Naive thymus-derived CD4-positive, alpha-beta T cell (primary cell): Measurements from ENCODE around the gene MCCD1. TPM values are rescaled to one million over a fixed set of nuclear protein-coding genes. Genes with fewer than 3 reads are reported as not detected.

Experiments used
- ATAC-seq: fragments of 150-1000 bp; cut with Tn5 transposase; 2 replicates; pipeline ENCODE4 v1.10.0; 2021; ENCODE audit warnings: mild to moderate bottlenecking, moderate library complexity
- CTCF ChIA-PET: fragments of 350-600 bp; sonication (Branson Sonifier 250); formaldehyde crosslinking; loops from one replicate; lab custom pipeline; 2021; ENCODE audit warnings: antibody characterized with exemption; lab: Charles Lee
- POLR2A ChIA-PET: fragments of 350-600 bp; sonication (Branson Sonifier 250); formaldehyde crosslinking; loops from one replicate; lab custom pipeline; 2021; ENCODE audit warnings: antibody characterized with exemption, inconsistent platforms; lab: Charles Lee
- DNase-seq, 9 donors: peaks; one replicate each; pipeline versions ENCODE4 v3.0.0 to v3.0.0-alpha.2; 2020 to 2022; ENCODE audit warnings: mixed read lengths in 1 of 9
- H3K27ac ChIP-seq: one replicate; pipeline ENCODE4 v1.7.0; 2013; ENCODE audit warnings: mild to moderate bottlenecking, low read depth, low read length, moderate library complexity
- H3K27me3 ChIP-seq, 2 donors: one replicate each; pipeline ENCODE4 v1.7.0; 2013; ENCODE audit warnings: low read length in 2 of 2, mild to moderate bottlenecking in 2 of 2, moderate library complexity in 2 of 2; ENCODE audit not compliant: control insufficient read depth in 2 of 2, insufficient read depth in 2 of 2
- H3K36me3 ChIP-seq, 3 experiments: 1 replicate in 2 of 3; 2 replicates in 1 of 3; pipeline ENCODE4 v1.7.0; 2013; ENCODE audit warnings: low read length in 3 of 3, mild to moderate bottlenecking in 3 of 3, moderate library complexity in 1 of 3; ENCODE audit not compliant: insufficient read depth in 3 of 3, control insufficient read depth in 2 of 3
- H3K4me1 ChIP-seq, 2 donors: one replicate each; pipeline ENCODE4 v1.7.0; 2013; ENCODE audit warnings: low read length in 2 of 2, mild to moderate bottlenecking in 2 of 2, moderate library complexity in 1 of 2; ENCODE audit not compliant: control insufficient read depth in 2 of 2, insufficient read depth in 2 of 2
- H3K4me3 ChIP-seq: 2 replicates; pipeline ENCODE4 v1.7.0; 2013; ENCODE audit warnings: mild to moderate bottlenecking, low read length
- H3K9me3 ChIP-seq, 3 experiments: 1 replicate in 2 of 3; 2 replicates in 1 of 3; pipeline ENCODE4 v1.7.0; 2013; ENCODE audit warnings: low read length in 3 of 3; ENCODE audit not compliant: control insufficient read depth in 2 of 3
- H3K27ac Mint-ChIP-seq, 9 donors: one replicate each; pipeline ENCODE4 v1.8.0; 2020 to 2022; ENCODE audit warnings: mixed read lengths in 9 of 9, mild to moderate bottlenecking in 8 of 9, moderate library complexity in 5 of 9, inconsistent platforms in 2 of 9
- H3K27me3 Mint-ChIP-seq, 5 donors: one replicate each; pipeline ENCODE4 v1.8.0; 2021 to 2022; ENCODE audit warnings: mixed read lengths in 5 of 5, mild to moderate bottlenecking in 1 of 5
- H3K36me3 Mint-ChIP-seq, 5 donors: one replicate each; pipeline ENCODE4 v1.8.0; 2020 to 2022; ENCODE audit warnings: mixed read lengths in 5 of 5, mild to moderate bottlenecking in 3 of 5, inconsistent platforms in 1 of 5
- H3K4me1 Mint-ChIP-seq, 7 donors: one replicate each; pipeline ENCODE4 v1.8.0; 2020 to 2022; ENCODE audit warnings: mixed read lengths in 7 of 7, mild to moderate bottlenecking in 3 of 7, inconsistent platforms in 1 of 7
- H3K4me3 Mint-ChIP-seq, 10 donors: one replicate each; pipeline ENCODE4 v1.8.0; 2020 to 2022; ENCODE audit warnings: mild to moderate bottlenecking in 10 of 10, mixed read lengths in 10 of 10, moderate library complexity in 6 of 10, inconsistent platforms in 2 of 10
- H3K9me3 Mint-ChIP-seq, 11 donors: one replicate each; pipeline ENCODE4 v1.8.0; 2020 to 2022; ENCODE audit warnings: mixed read lengths in 11 of 11, mild to moderate bottlenecking in 4 of 11, inconsistent platforms in 1 of 11, moderate library complexity in 1 of 11
- intact Hi-C, 2 donors: fragments of 100-400 bp; cut with micrococcal nuclease; formaldehyde crosslinking; loops; one replicate each; pipeline ENCODE4 v1.15.1; 2023
- polyA plus RNA-seq, 2 donors: library from polyadenylated mRNA; unstranded; fragments of 300-500 nt; fragmentation: Illumina TruSeq; gene quantifications; one replicate each; pipeline ENCODE4 v1.2.3, GENCODE V29; 2021
- total RNA-seq, 6 experiments: library from RNA in 5 of 6; stranded (reverse) in 5 of 6; gene quantifications; 1 replicate in 5 of 6; 2 replicates in 1 of 6; pipeline ENCODE4 v1.2.3 and lab custom pipeline; 2021 to 2026

The MCCD1 gene, protein sequence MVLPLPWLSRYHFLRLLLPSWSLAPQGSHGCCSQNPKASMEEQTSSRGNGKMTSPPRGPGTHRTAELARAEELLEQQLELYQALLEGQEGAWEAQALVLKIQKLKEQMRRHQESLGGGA
- total RNA-seq (not detected), polyA plus RNA-seq (not detected), total RNA-seq (lab: John Stamatoyannopoulos, UW) (not detected)

DNA sequence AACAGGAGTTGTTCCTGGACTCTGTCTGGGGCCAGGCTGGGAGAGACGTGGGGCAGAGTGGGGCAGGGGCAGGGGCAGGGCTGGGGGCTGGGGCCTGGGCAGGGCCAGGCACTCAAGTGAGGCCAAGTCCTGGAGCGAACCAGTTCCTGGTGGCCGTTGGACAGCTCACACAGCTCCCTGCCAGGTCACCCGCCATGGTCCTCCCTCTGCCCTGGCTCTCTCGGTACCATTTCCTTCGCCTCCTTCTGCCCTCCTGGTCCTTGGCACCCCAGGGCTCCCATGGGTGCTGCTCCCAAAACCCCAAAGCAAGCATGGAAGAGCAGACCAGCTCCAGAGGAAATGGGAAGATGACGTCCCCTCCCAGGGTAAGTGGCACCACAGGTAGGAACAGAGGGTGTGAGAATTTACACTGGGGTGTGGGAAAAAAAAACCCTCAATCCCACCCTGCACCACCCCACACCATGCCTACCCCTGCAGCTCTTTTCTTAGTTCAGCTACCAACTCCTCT, at the start of gene MCCD1:
Gene MCCD1, plus strand, starts transcription at position 142 of the 508 bp plus-strand sequence. Its CDS starts 53 bp downstream, at position 195.
- POLR2A ChIA-PET, result interaction anchor here (0.5 to 2.0 kb wide), 2 partner anchors 11 to 78 kb away, joined by 4 to 9 read pairs; no protein-coding TSS in a partner anchor
- no peaks in the 10 kb centered on the region for H3K27me3 Mint-ChIP-seq
- no peak within 1 kb of the TSS for H3K4me3 Mint-ChIP-seq
- H3K9me3 Mint-ChIP-seq, result no peaks in the 10 kb centered on the region
- no peak for DNase-seq
- Histone ChIP-seq H3K27me3 (no peaks in the 10 kb centered on the region), H3K9me3 (no peaks in the 10 kb centered on the region), H3K4me3 (no peak within 1 kb of the TSS), H3K4me1 (no peaks in the 10 kb centered on the region), H3K27ac (no peak within 1 kb of the TSS), H3K36me3 (peaks cover 26 to 43% (median 30%) of the 10 kb centered on the region in 3 experiments)
- H3K36me3 Mint-ChIP-seq, result peaks cover 3 to 29% (median 13%) of the 10 kb centered on the region in 5 donors
- H3K4me1 Mint-ChIP-seq, result peaks cover 8 to 25% (median 14%) of the 10 kb centered on the region in 7 donors
- ATAC-seq, result peak; percentile 10
- intact Hi-C loops, result no loop called here
- peak within 1 kb of the TSS in 4 of 9 donors; percentile 32 to 73 (median 57) for H3K27ac Mint-ChIP-seq
- CTCF ChIA-PET, result no interaction called here

GRCh38 chr6:31479151-31479932, 49.4 kb upstream of the MCCD1 start:
- Histone ChIP-seq H3K9me3 (no peaks in the 10 kb centered on the region), H3K27me3 (no peaks in the 10 kb centered on the region), H3K4me3 (no peak overlapping the region), H3K36me3 (no peaks in the 10 kb centered on the region), H3K4me1 (no peaks in the 10 kb centered on the region), H3K27ac (no peak overlapping the region)
- no peak for ATAC-seq
- Mint-ChIP-seq H3K4me3 (no peak overlapping the region), H3K36me3 (peaks cover 0 to 8% (median 0%) of the 10 kb centered on the region in 5 donors), H3K4me1 (peaks cover 3 to 26% (median 19%) of the 10 kb centered on the region in 7 donors), H3K27me3 (no peaks in the 10 kb centered on the region), H3K27ac (peak overlapping the region in 2 of 9 donors; percentile 31 to 65), H3K9me3 (no peaks in the 10 kb centered on the region)
- POLR2A ChIA-PET, result interaction anchor here (0.7 kb wide), 2 partner anchors 62 to 328 kb away, joined by 3 read pairs; partner anchors contain the start of gene DDX39B
- DNase-seq, result no peak
- intact Hi-C loops, result no loop called here
- CTCF ChIA-PET, result interaction anchor here (1.0 kb wide), 1 partner anchor 9 kb away, joined by 3 read pairs; no protein-coding TSS in a partner anchor

DNA sequence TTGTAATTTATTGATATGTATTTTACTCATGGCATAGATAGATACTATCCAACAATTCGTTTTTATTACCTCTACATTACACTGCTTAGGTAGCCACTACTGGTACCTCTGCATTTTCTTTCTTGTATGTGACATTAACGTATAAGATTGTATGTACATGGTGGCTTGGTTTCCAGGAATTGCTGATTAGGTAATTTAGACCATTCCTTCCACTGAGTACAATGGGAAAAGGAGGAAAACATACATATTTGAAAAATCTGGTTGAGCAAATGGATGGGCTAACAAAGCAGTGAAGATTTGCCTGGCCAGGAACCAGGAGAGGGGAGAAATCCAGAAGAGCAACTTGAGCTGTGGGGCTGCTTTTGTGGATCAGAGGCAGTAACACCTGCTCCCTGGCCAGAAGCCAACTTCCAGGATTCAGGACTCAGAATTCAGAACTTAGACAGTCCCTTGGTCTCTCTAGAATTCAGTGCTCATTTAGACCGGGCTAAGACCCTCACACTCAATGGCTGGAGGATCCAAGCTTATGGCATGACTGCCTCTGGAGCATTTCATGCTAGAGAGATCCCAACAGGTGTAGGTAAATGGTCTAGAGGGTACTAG, 48.7 kb upstream of the MCCD1 start:
- H3K27ac ChIP-seq, result no peak overlapping the region
- H3K27ac Mint-ChIP-seq, result no peak overlapping the region
- H3K27me3 ChIP-seq, result no peaks in the 10 kb centered on the region
- ATAC-seq, result no peak
- no peak overlapping the region for H3K4me3 Mint-ChIP-seq
- H3K9me3 ChIP-seq, result no peaks in the 10 kb centered on the region
- no peaks in the 10 kb centered on the region for H3K4me1 ChIP-seq
- POLR2A ChIA-PET, result interaction anchor here (0.7 kb wide), 1 partner anchor 329 kb away, joined by 3 read pairs; no protein-coding TSS in a partner anchor
- peaks cover 2 to 20% (median 12%) of the 10 kb centered on the region in 7 donors for H3K4me1 Mint-ChIP-seq
- no peak overlapping the region for H3K4me3 ChIP-seq
- CTCF ChIA-PET, result no interaction called here
- H3K27me3 Mint-ChIP-seq, result no peaks in the 10 kb centered on the region
- peaks cover 0 to 3% (median 0%) of the 10 kb centered on the region in 5 donors for H3K36me3 Mint-ChIP-seq
- no peaks in the 10 kb centered on the region for H3K36me3 ChIP-seq
- no peaks in the 10 kb centered on the region for H3K9me3 Mint-ChIP-seq
- DNase-seq, result no peak
- intact Hi-C loops, result no loop called here

DNA sequence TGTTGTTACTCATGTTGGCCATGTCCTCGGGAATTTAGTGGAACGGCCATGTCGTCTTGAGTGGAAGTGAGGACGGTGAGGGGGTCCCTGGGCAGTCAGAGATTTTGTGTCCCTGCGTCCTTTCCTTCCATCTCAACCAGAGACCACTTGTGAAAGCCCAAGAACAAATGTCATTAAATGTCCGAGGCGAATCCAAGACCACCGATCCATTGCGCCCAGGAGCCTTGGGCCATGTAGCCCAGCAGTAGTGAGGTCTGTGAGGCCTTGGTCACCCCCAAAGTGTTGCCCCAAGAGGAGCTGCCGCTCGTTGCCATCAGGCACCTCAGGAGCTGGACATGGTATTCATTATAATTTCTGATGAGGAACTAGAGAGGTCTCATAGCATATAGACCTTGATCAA, 48.2 kb upstream of the MCCD1 start:
- no peaks in the 10 kb centered on the region for H3K36me3 ChIP-seq
- ATAC-seq (no peak), DNase-seq (no peak)
- H3K4me3 Mint-ChIP-seq, result no peak overlapping the region
- H3K9me3 ChIP-seq, result no peaks in the 10 kb centered on the region
- H3K27me3 Mint-ChIP-seq, result no peaks in the 10 kb centered on the region
- H3K27ac Mint-ChIP-seq, result no peak overlapping the region
- no peaks in the 10 kb centered on the region for H3K27me3 ChIP-seq
- POLR2A ChIA-PET, result interaction anchor here (0.8 kb wide), 1 partner anchor 9 kb away, joined by 3 read pairs; no protein-coding TSS in a partner anchor
- no peak overlapping the region for H3K27ac ChIP-seq
- no peaks in the 10 kb centered on the region for H3K9me3 Mint-ChIP-seq
- H3K36me3 Mint-ChIP-seq, result no peaks in the 10 kb centered on the region
- H3K4me1 ChIP-seq, result no peaks in the 10 kb centered on the region
- intact Hi-C loops, result no loop called here
- CTCF ChIA-PET, result no interaction called here
- H3K4me1 Mint-ChIP-seq, result peaks cover 2 to 15% (median 7%) of the 10 kb centered on the region in 7 donors
- H3K4me3 ChIP-seq, result no peak overlapping the region

DNA sequence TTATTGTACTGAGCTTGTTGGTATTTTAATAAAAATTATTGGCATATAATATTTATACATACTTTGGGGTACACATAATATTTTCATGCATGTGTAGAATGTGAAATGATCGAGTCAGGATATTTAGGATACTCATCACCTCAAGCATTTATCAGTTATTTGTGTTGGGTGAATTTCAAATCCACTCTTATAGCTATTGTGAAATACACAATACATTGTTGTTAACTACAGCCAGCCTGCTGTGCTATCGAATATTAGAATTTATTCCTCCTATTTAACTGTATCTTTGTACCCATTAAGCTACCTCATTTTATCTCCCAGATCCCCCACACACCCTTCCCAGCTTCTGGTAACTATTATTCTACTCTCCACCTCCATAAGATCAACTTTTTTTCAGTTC, 45.4 kb upstream of the MCCD1 start:
- POLR2A ChIA-PET, result interaction anchor here (0.9 kb wide), 2 partner anchors 9 to 13 kb away, joined by 3 read pairs; no protein-coding TSS in a partner anchor
- ATAC-seq (no peak), DNase-seq (no peak)
- Mint-ChIP-seq H3K4me1 (peaks cover 0 to 11% (median 0%) of the 10 kb centered on the region in 7 donors), H3K9me3 (no peaks in the 10 kb centered on the region), H3K27ac (no peak overlapping the region), H3K4me3 (no peak overlapping the region), H3K27me3 (no peaks in the 10 kb centered on the region), H3K36me3 (no peaks in the 10 kb centered on the region)
- Histone ChIP-seq H3K27ac (no peak overlapping the region), H3K36me3 (no peaks in the 10 kb centered on the region), H3K9me3 (no peaks in the 10 kb centered on the region), H3K4me1 (no peaks in the 10 kb centered on the region), H3K4me3 (no peak overlapping the region), H3K27me3 (no peaks in the 10 kb centered on the region)
- CTCF ChIA-PET, result interaction anchor here (0.7 kb wide), 2 partner anchors 10 to 84 kb away, joined by 3 to 4 read pairs; no protein-coding TSS in a partner anchor
- intact Hi-C loops, result no loop called here

DNA sequence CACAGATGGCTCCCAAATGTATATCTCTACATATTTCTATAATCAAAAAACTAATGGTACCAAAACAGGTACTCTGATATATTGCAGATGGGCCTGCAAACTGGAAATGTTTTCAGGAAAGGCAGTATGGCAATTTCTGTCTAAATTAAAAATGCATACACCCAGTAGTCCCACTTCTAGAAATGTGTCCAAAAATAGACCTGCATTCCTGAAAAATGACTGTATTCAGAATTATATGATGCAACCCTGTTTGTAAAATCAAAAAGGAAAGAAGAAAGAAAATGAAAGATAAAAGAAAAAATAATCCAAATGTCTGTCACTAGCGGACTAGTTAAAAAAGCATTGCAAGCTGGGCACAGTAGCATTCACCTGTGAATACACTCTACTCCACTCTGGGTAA, 43.7 kb upstream of the MCCD1 start:
- no peaks in the 10 kb centered on the region for H3K9me3 Mint-ChIP-seq
- ChIA-PET CTCF (no interaction called here), POLR2A (no interaction called here)
- DNase-seq (no peak), ATAC-seq (no peak)
- Histone ChIP-seq H3K27me3 (no peaks in the 10 kb centered on the region), H3K27ac (no peak overlapping the region), H3K4me1 (no peaks in the 10 kb centered on the region), H3K9me3 (no peaks in the 10 kb centered on the region), H3K36me3 (no peaks in the 10 kb centered on the region), H3K4me3 (no peak overlapping the region)
- peaks cover 0 to 9% (median 0%) of the 10 kb centered on the region in 7 donors for H3K4me1 Mint-ChIP-seq
- no peak overlapping the region for H3K4me3 Mint-ChIP-seq
- no peak overlapping the region for H3K27ac Mint-ChIP-seq
- intact Hi-C loops, result no loop called here
- no peaks in the 10 kb centered on the region for H3K27me3 Mint-ChIP-seq
- peaks cover 0 to under 1% (median 0%) of the 10 kb centered on the region in 5 donors for H3K36me3 Mint-ChIP-seq
